ENCODE measurements around the gene SHANK2. TPM values are rescaled to one million over a fixed set of nuclear protein-coding genes. Genes with fewer than 3 reads are reported as not detected.

SHANK2 gene
- polyA plus RNA-seq, 4 donors, result 26.1 to 37.7 (median 32.4) TPM

- no peak for DNase-seq (ENCODE audit: low read depth in 4 of 4, low spot score in 2 of 4)
These were observed 29.3 kb downstream of the SHANK2 start for GRCh38 chr11:71223081-71223405.

DNA sequence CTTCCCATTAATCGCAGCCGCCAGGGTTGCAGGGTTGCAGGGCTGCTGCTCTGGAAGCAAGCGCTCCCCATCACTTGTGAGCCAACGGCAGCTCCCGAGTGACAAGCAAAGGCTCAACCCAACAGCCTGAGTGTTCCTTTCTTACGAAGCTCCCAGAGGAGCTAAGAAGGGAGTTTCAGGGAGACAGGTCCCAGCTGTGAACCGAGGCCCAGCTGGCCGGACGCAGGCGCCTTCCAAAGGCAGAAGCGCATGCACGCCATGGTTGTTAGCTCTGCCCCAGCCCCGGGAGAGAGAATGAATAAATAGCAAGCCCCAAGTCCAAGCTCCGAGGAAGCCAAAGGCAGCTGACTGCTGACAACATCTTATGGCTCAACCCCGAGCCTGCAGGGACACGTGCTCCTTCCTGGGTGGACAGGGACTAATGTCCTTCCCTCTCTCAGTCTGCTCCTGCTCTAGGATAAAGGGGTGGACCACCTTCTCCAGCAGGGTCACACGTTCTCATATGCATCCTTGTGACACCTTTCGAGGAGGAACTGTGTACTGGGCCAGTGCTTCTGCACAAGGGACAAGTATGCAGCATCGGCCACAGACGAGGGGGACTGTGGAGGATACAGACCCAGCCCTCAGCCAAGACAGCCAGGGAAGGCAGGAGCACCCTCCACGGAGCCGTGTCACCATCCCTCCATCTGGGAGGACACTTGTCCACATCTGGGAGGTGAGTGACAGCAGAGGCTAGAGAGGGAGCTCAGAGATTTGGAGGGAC, 29.9 kb downstream of the SHANK2 start:
- no peak for DNase-seq (ENCODE audit: low read depth in 4 of 4, low spot score in 2 of 4)

GRCh38 chr11:71221821-71222220, 30.6 kb downstream of the SHANK2 start:
- no peak for DNase-seq (ENCODE audit: low read depth in 4 of 4, low spot score in 2 of 4)

GRCh38 chr11:71221201-71221600, 31.2 kb downstream of the SHANK2 start:
- DNase-seq (ENCODE audit: low read depth in 4 of 4, low spot score in 2 of 4), result no peak

DNA sequence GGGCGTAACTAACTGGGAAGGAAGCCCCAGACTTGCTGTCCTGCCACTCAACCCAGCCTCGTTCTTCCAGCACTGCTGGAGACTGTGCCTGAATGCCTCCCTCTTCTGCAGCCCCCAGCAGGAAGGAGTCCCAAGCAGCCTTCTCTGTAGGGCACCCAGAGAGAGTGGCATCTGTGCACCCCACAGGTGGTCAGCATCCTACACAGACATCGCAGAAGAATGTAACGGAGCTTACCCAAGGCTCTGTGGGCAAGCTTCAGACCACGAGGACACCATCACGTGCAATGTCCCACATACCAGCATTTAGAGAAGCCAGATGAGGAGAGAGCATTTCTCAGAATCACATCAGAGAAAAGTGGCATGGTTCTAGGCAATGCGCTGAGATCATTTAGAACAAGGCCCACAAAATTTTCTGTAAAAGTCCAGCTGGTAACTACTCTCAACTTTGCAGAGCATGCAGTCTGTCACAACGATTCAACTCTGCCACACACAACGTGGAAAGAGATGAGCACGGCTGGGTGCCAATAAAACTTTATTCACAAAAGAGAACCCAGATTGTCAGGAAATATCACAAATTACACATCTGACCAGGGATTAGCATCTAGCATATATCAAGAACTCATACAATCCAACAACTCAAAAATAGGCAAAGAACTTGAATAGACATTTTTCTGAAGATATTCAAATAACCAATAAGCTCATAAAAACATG, 33.4 kb downstream of the SHANK2 start:
- DNase-seq (ENCODE audit: low read depth in 4 of 4, low spot score in 2 of 4), result no peak

- no peak for DNase-seq (ENCODE audit: low read depth in 4 of 4, low spot score in 2 of 4)
These were observed 36.9 kb downstream of the SHANK2 start for GRCh38 chr11:71215425-71215965.

- DNase-seq (ENCODE audit: low read depth in 4 of 4, low spot score in 2 of 4), result no peak
These were observed 37.6 kb downstream of the SHANK2 start for GRCh38 chr11:71214553-71215424.

- DNase-seq (ENCODE audit: low read depth in 4 of 4, low spot score in 2 of 4), result no peak
These were observed 38.5 kb downstream of the SHANK2 start for GRCh38 chr11:71213696-71214552.

- no peak for DNase-seq (ENCODE audit: low read depth in 4 of 4, low spot score in 2 of 4)
These were observed 39.4 kb downstream of the SHANK2 start for GRCh38 chr11:71212871-71213559.

DNA sequence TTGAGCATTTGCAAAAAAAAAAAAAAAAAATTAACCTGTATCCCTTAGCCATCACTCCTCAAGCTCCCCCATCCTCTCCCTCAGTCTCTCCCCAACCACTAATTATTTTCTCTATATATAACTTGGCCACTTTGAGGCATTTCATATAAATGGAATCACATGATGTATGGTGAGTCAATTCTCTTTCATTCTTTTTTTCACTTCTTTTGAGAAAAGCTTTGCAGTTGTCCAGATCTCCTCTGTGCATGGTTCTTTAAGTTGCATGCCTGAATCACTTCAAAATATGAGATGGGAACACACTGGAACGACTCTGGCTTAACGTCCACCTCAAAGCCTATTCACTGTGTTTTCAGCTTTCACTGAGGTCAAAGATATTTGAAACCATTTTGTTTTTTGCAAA, 40.7 kb downstream of the SHANK2 start:
- no peak for DNase-seq (ENCODE audit: low read depth in 4 of 4, low spot score in 2 of 4)

- no peak for DNase-seq (ENCODE audit: low read depth in 4 of 4, low spot score in 2 of 4)
These were observed 41.5 kb downstream of the SHANK2 start for GRCh38 chr11:71210861-71211260.

DNA sequence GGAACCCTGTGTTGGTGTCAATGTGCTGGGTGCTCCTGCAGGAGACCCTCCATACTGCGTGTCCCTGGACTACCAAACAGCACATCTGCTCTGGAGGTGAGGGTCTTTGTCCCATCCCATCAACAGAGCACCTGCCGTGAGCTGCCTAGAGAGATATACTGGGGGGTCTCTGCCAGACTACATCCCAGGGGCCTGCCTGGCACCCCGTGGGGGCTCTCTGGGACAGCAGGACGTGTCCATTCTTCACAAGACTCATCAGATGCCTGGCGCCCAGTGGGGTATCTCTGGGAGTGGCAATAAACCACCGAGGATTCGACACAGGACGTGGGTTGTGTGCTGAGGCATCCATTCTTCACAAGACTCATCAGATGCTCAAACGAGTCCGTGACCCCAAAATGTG, 42.7 kb downstream of the SHANK2 start:
- no peak for DNase-seq (ENCODE audit: low read depth in 4 of 4, low spot score in 2 of 4)

GRCh38 chr11:71209181-71209580, 43.2 kb downstream of the SHANK2 start:
- DNase-seq (ENCODE audit: low read depth in 4 of 4, low spot score in 2 of 4), result no peak

DNA sequence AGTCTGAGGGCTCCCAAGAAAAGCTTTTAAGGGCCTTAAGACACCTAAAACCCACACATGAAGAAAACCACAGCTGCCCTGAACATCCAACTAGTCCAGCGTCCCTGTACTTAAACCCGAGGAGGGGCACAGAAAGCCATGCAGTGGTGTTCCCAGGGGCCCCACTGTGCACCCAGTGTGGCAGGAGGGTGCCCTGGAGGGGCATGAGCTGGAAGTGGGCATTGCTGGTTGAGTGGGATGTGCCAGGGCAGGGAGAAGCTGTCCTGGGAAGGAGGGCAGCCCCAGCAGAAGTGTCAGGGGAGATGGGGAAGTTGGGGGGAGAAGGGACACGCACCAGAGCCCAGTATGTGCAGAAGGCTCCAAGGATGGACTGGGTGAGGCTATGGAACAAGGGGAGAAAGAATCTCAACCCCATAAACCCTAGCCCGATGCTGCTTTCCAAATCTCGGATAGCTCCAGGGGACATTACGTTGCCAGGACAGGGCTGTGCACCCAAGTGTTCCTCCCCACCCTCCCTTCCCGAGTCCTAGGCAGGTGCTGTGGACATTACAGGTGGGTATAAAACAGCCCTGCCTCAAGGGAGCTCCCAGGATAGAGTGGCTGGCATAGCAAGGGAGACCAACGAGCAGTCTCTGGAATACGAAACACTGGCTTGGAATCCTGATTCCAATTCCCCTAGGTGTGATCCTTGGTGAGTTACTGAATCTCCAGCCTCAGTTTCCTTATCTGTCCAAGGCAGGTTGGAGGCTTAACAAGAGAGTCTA, 44.2 kb downstream of the SHANK2 start:
- DNase-seq (ENCODE audit: low read depth in 4 of 4, low spot score in 2 of 4), result no peak

- DNase-seq (ENCODE audit: low read depth in 4 of 4, low spot score in 2 of 4), result no peak
These were observed 44.8 kb downstream of the SHANK2 start for GRCh38 chr11:71207563-71207962.

- DNase-seq (ENCODE audit: low read depth in 4 of 4, low spot score in 2 of 4), result peak in 1 of 4 donors; percentile 34
These were observed 46.2 kb downstream of the SHANK2 start for GRCh38 chr11:71206186-71206585.

DNA sequence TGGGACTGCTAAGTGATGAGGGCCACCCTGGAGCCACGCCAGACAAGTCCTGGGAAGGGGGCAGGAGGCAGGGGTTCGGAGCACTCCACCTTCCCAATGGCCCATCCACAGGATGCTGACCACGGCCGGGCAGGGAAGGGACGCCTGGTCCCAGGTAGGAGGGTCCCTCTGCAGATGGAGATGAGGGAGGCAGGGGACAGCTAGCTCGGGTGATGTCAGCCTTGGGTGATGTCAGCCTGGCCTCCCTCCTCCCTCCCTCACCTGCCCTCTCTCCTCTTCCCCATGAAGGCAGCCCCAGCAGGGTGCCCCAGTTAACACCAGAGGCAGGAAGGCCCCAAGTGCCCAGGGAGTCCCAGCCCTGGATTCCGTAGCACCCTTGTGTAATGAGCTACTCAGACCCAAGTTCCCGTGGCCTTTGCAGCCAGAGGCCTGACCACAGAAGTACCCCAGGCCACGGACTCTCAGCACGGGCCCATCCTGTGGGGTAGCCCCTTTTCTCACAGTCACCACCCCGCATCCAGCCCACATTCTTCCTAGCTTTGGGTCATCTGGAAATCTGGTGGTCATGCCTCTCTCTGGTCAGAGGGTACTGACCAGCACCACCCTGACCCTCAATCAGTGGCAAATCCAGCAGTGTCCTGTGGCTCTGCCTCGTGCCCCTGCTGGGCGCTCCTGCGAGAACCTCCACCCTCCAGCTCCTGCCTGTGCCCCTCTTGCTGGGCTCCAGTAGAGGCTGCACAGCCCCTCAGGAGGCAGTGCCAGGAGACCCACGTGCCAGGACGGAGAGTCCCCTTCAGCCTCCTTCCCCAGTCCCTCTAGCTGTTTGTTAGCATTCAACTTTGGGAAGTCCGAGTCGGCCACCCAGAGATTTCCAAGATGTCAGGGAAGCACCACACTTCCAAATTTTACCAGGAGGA, 47.4 kb downstream of the SHANK2 start:
- DNase-seq (ENCODE audit: low read depth in 4 of 4, low spot score in 2 of 4), result no peak

- no peak for DNase-seq (ENCODE audit: low read depth in 4 of 4, low spot score in 2 of 4)
These were observed 48.1 kb downstream of the SHANK2 start for GRCh38 chr11:71204294-71204693.

Data from left renal cortex interstitium (tissue), 4 donors.